ENCODE measurements around the gene ZBTB14.

Gene ZBTB14

GRCh38 chr18:5239447-5239846, 56.1 kb downstream of the ZBTB14 start:
- no peaks in the 10 kb centered on the region for H4K20me1 ChIP-seq (ENCODE audit: insufficient read depth, low read length)
- H3K4me1 ChIP-seq (ENCODE audit: low read length) = peaks cover 6% of the 10 kb centered on the region
- no peak overlapping the region for H2AFZ ChIP-seq (ENCODE audit: low read length)
- H3K27ac ChIP-seq (ENCODE audit: low read length) = no peak overlapping the region
- no peak overlapping the region for H3K4me3 ChIP-seq (ENCODE audit: low read length)
- H3K9ac ChIP-seq (ENCODE audit: low read length) = no peak overlapping the region
- H3K79me2 ChIP-seq (ENCODE audit: low read length) = peaks cover 15% of the 10 kb centered on the region
- TF ChIP-seq EZH2 (optimal IDR thresholded peaks at IDR 0.05; ENCODE audit: low read depth, low read length) (no peak), EZH2phosphoT487 (IDR thresholded peaks at IDR 0.05; ENCODE audit: low read length) (no peak)
- TF ChIP-seq, protein P1, sequence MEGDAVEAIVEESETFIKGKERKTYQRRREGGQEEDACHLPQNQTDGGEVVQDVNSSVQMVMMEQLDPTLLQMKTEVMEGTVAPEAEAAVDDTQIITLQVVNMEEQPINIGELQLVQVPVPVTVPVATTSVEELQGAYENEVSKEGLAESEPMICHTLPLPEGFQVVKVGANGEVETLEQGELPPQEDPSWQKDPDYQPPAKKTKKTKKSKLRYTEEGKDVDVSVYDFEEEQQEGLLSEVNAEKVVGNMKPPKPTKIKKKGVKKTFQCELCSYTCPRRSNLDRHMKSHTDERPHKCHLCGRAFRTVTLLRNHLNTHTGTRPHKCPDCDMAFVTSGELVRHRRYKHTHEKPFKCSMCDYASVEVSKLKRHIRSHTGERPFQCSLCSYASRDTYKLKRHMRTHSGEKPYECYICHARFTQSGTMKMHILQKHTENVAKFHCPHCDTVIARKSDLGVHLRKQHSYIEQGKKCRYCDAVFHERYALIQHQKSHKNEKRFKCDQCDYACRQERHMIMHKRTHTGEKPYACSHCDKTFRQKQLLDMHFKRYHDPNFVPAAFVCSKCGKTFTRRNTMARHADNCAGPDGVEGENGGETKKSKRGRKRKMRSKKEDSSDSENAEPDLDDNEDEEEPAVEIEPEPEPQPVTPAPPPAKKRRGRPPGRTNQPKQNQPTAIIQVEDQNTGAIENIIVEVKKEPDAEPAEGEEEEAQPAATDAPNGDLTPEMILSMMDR (IDR thresholded peaks at IDR 0.05; ENCODE audit: low read length) = no peak
- H3K9me2 ChIP-seq (replicated peaks; ENCODE audit: insufficient read depth, low read length) = no peaks in the 10 kb centered on the region
- no peaks in the 10 kb centered on the region for H3K27me3 ChIP-seq (replicated peaks; ENCODE audit: insufficient read depth, low read length)
- no peaks in the 10 kb centered on the region for H3K36me3 ChIP-seq (replicated peaks; ENCODE audit: insufficient read depth, low read length)
- peak overlapping the region; percentile 92 for H3K4me2 ChIP-seq (ENCODE audit: low read depth, low read length)
- H3K9me3 ChIP-seq (replicated peaks; ENCODE audit: insufficient read depth, low read length) = no peaks in the 10 kb centered on the region
- DNase-seq = no peak
- H3F3A ChIP-seq (ENCODE audit: insufficient read depth, low read length) = peaks cover 16% of the 10 kb centered on the region; the same call in 1 of the 2 replicates

Measured in MM.1S (cell line).